Ammon's horn (tissue), 1 donor: ENCODE results near the gene INHBE.
"Not testable (repeated sequence)": the region's sequence is repeated elsewhere in the genome, so short reads cannot be mapped to it uniquely, and the experiment has no call there.

Experiments
- DNase-seq: peaks from one replicate; pipeline ENCODE4 v3.0.0-alpha.2; 2016; ENCODE audit warnings: low spot score

The INHBE gene

DNA sequence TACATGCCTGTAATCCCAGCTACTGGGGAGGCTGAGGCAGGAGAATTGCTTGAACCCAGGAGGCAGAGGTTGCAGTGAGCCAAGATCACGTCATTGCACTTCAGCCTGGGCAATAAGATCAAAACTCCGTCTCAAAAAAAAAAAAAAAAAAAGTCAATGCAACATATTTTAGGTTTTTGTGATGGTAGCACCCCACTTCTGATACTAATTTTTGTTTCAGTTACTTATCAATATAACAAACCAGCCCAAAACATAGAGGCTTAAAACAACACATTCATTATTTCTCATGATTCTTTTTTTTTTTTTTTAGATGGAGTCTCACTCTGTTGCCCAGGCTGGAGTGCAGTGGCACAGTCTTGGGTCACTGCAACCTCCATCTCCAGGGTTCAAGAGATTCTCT lies 13.7 kb upstream of the INHBE start:
- not testable (repeated sequence) for DNase-seq

GRCh38 chr12:57441846-57442427 lies 13.2 kb upstream of the INHBE start:
- no peak for DNase-seq

- DNase-seq = not testable (repeated sequence)
Measured at GRCh38 chr12:57444337-57444736, 10.8 kb upstream of the INHBE start.

GRCh38 chr12:57444744-57445143 lies 10.4 kb upstream of the INHBE start:
- DNase-seq = no peak

GRCh38 chr12:57446292-57446960 lies 8.7 kb upstream of the INHBE start:
- no peak for DNase-seq

- DNase-seq = no peak
Measured at GRCh38 chr12:57448669-57449068, 6.4 kb upstream of the INHBE start.

GRCh38 chr12:57449375-57449774 lies 5.7 kb upstream of the INHBE start:
- DNase-seq = no peak

- no peak for DNase-seq
Measured at GRCh38 chr12:57450057-57450456, 5.0 kb upstream of the INHBE start.

GRCh38 chr12:57451233-57451778 lies 3.8 kb upstream of the INHBE start:
- DNase-seq = no peak

DNA sequence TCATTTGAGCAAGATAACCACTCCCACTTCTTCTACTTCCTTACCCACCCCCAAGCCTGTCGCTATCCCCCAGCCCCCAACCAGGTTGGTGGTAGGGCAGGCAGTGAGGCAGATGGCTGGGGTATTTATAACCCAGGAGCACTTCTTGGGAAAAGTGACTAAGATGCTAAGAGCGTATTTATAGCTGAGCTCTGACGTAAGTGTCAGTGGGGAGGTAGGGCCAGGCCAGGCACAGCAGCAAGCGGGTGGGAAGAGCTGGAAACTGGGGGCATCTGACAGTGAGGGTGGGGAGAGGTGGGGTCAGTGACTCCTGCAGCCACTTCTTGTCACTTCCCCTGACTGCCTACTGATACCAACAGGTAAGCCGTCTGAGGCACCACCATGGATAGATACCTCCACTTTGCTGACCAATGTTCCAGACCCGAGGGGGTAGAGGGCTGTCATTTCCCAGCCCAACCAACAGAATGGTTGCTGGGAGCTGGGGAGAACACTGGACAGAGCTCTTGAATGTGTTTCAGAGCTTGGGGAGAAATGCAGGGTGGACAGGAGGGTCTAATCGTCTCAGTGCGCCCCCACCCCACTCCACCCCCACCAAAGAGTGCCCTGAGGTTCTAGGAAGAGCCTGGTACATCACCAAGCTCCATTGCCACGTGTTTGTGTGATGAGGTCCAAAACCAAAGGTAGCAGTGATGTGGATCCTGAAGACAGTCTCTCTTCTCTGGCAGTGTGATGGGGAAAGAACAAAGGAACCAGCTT lies 2.7 kb upstream of the INHBE start:
- DNase-seq = no peak

GRCh38 chr12:57452937-57453509 lies 2.1 kb upstream of the INHBE start:
- peak; percentile 85 for DNase-seq

GRCh38 chr12:57454213-57454565 lies 918 bp upstream of the INHBE start:
- no peak for DNase-seq

- no peak for DNase-seq
Measured at GRCh38 chr12:57455374-57456144, 452 bp downstream of the INHBE start.

- DNase-seq = no peak
Measured at GRCh38 chr12:57456145-57456700, 1.1 kb downstream of the INHBE start.

GRCh38 chr12:57456737-57457490 lies 1.8 kb downstream of the INHBE start:
- DNase-seq = no peak

DNA sequence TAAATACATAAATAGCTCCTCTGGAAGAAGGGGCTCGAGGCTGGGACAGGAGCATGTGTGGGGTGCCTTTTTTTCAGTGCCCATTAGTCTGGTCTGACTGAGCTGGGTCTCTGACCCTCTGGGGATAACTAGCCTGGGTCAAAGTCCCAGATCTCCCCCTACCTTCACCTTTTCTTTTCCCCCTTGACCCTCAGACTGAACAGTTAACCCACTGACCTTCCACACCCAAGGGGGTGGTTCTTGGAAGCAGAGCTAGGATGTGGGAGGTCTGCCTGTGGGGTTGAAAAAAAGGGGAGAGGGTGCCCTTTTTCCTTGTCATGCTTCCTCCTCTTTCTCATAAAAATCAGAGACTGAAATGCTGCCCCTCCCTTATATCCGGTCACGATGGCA lies 3.6 kb downstream of the INHBE start:
- no peak for DNase-seq

- peak; percentile 98 for DNase-seq
Measured at GRCh38 chr12:57459055-57459749, 4.1 kb downstream of the INHBE start.

DNA sequence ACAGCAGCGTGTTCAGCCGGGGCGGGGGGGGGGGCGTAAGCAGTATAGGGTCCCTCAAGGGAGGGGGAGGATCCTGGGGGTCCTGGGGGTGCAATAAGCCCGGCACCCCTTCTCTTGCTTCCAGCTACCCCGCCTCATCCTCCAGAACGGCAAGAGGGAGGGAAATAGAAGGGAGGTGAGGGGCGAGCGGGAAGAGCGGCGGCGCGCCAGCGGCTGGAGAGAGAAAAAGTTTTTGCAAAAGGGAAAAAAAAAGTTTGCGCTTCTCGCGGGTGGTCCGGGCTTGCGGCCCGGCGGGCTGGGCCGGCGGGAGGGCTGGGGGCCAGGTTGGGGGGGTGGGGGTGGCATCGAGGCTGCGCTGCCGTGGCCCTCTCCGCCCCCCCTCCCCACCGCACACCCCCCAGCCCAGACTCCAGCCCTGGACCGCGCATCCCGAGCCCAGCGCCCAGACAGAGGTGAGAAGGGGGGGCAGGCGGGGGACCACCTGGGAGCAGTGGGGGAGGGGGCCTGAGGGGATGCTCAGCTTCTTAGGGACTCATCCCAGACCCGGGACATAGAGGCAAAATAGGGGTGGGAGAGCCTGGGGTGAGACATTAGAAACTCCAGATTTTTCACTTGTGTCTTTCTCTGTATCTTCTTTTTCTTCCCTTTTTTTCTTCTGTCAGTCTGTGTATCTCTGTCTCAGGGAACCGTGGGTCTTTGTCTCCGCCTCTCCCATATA lies 4.8 kb downstream of the INHBE start, which contains the start of gene GLI1:
Gene GLI1, plus strand, starts transcription at position 36 of the 718 bp plus-strand sequence. CDS start 3,907 bp downstream, outside the sequence.
- DNase-seq = no peak

DNA sequence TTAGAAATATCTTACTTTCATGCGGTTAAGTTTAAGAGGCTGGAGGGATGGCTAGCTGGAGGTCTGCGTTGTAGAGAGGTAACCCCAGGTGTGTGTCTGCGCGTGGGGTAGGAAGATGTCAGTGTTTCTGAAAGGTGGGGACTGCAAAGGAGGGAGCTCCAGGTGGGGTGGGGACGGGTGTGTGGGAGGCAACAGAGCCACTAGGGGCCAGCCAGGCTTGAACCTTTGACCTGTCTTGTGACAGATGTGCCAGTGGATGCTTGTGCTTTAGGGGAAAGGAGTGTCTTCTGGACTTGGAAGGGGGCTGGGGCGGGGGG lies 5.3 kb downstream of the INHBE start:
- DNase-seq = no peak

- no peak for DNase-seq
Measured at GRCh38 chr12:57460841-57461275, 5.8 kb downstream of the INHBE start.
